Lung (tissue), 16 donors: Measurements from ENCODE around the gene SLC22A5. TPM values are rescaled to one million over a fixed set of nuclear protein-coding genes. Genes with fewer than 3 reads are reported as not detected.
A peak's percentile ranks its signal among the peaks of the same experiment; 100 is the strongest.

Experiments used
- ATAC-seq: fragments of 200-7000 bp; cut with Tn5 transposase; one replicate; pipeline ENCODE4 v1.9.1; 2020; ENCODE audit warnings: moderate number of reproducible peaks; ENCODE audit not compliant: insufficient read depth, low FRiP score
- DNase-seq, 3 donors: peaks; one replicate each; pipeline ENCODE4 v3.0.0-alpha.2; 2013 to 2017
- H3K27ac ChIP-seq, 2 donors: one replicate each; pipeline ENCODE4 v1.5.1; 2013; ENCODE audit warnings: mild to moderate bottlenecking in 2 of 2, moderate library complexity in 2 of 2, control low read depth in 1 of 2, inconsistent platforms in 1 of 2, low read depth in 1 of 2, low read length in 1 of 2
- H3K27me3 ChIP-seq, 3 donors: one replicate each; pipeline ENCODE4 v1.5.1; 2013; ENCODE audit warnings: low read length in 2 of 3; ENCODE audit not compliant: control insufficient read depth in 3 of 3, insufficient read depth in 3 of 3
- H3K36me3 ChIP-seq, 4 donors: one replicate each; pipeline ENCODE4 v1.5.1; 2013; ENCODE audit warnings: low read length in 4 of 4, mild to moderate bottlenecking in 1 of 4, moderate library complexity in 1 of 4; ENCODE audit not compliant: control insufficient read depth in 4 of 4, insufficient read depth in 4 of 4
- H3K4me1 ChIP-seq, 5 donors: one replicate each; pipeline ENCODE4 v1.5.1; 2013; ENCODE audit warnings: low read length in 5 of 5, mild to moderate bottlenecking in 2 of 5, moderate library complexity in 1 of 5; ENCODE audit not compliant: control insufficient read depth in 5 of 5, insufficient read depth in 5 of 5
- H3K4me3 ChIP-seq: one replicate; pipeline ENCODE4 v1.5.1; 2013; ENCODE audit warnings: mild to moderate bottlenecking, control low read depth, moderate library complexity
- H3K9ac ChIP-seq, 2 donors: one replicate each; pipeline ENCODE4 v1.5.1; 2013; ENCODE audit warnings: low read length in 2 of 2, control low read depth in 1 of 2; ENCODE audit not compliant: insufficient read depth in 1 of 2
- H3K9me3 ChIP-seq, 4 donors: one replicate each; pipeline ENCODE4 v1.5.1; 2013; ENCODE audit warnings: low read length in 3 of 4, mild to moderate bottlenecking in 1 of 4, moderate library complexity in 1 of 4; ENCODE audit not compliant: control insufficient read depth in 4 of 4, insufficient read depth in 3 of 4
- CTCF ChIP-seq: IDR thresholded peaks from 2 replicates; pipeline ENCODE4 v1.5.1; 2012; ENCODE audit warnings: mild to moderate bottlenecking; ENCODE audit errors: control extremely low read depth, extremely low read depth
- WGBS, 2 donors: extraction: QIAGEN DNeasy Blood & Tissue Kit; methylation state at CpG; one replicate each; pipeline ENCODE4 v1.1.7; 2013; 5-methylcytosine and 5-hydroxymethylcytosine counted together
- long read RNA-seq, 5 donors: transcript quantifications; one replicate each; lab custom pipeline, GENCODE V29; 2026
- polyA plus RNA-seq, 2 donors: library from polyadenylated mRNA; stranded (reverse); fragments of 200-250 nt; gene quantifications; one replicate each; pipeline ENCODE4 v1.2.1, GENCODE V29; 2013
- total RNA-seq, 2 donors: library from RNA; depleted of rRNA in 1 of 2; stranded (reverse); fragments of >200 nt in 1 of 2; gene quantifications; one replicate each; pipeline ENCODE4 v1.2.1, GENCODE V29; 2014 to 2021
- donor health status: control.
- donor health status: control.
- donor health status: Bipolar disorder and iron deficiency.
- donor health status: healthy.
- donor health status: DM: yes; HTN: yes; CAD: no.

Gene SLC22A5
- total RNA-seq = 10 to 100 TPM in 1 of 2 donors, 1 to 10 TPM in 1; 8.5 to 12.7 TPM
- 1 to 10 TPM; 4.6 to 7.2 TPM for polyA plus RNA-seq
- long read RNA-seq, donor 1, partial matches to known transcripts = 9 of 11 reads
- long read RNA-seq, donor 1, other reads (novel, unspliced or antisense) = 0 of 11 reads
- long read RNA-seq, donor 2, partial matches to known transcripts = 0 of 1 reads
- long read RNA-seq, donor 2, other reads (novel, unspliced or antisense) = 0 of 1 reads
- long read RNA-seq, donor 3 = 0 reads
- long read RNA-seq, donor 4, partial matches to known transcripts = 8 of 8 reads
- long read RNA-seq, donor 4, other reads (novel, unspliced or antisense) = 0 of 8 reads
- long read RNA-seq, donor 5, transcript SLC22A5-201 (10 exons, 3,237 nt) = major isoform, 7 of 15 reads
- long read RNA-seq, donor 5, partial matches to known transcripts = 5 of 15 reads
- long read RNA-seq, donor 5, other reads (novel, unspliced or antisense) = 0 of 15 reads

GRCh38 chr5:132369474-132370180, at the start of gene SLC22A5:
SLC22A5 (plus strand) TSS chr5:132369710; CDS start chr5:132369973, 263 bp downstream.
- Histone ChIP-seq H3K9ac (peak within 1 kb of the TSS; percentile 56 to 61), H3K9me3 (no peaks in the 10 kb centered on the region), H3K4me1 (peaks cover 3 to 19% (median 11%) of the 10 kb centered on the region in 5 donors), H3K4me3 (peak within 1 kb of the TSS; percentile 82), H3K36me3 (peaks cover 0 to 2% (median 0%) of the 10 kb centered on the region in 4 donors), H3K27me3 (no peaks in the 10 kb centered on the region), H3K27ac (peak within 1 kb of the TSS; percentile 95)
- DNase-seq (peak; percentile 65 to 71 (median 67)), ATAC-seq (peak; percentile 90)
- 1% methylated on average over 65 to 83 of the region's 83 CpGs for WGBS, 2 donors
- TF ChIP-seq CTCF = no peak

- 93 to 96% methylated on average over 1 of the region's 1 CpG for WGBS, 2 donors
- H3K27me3 ChIP-seq = no peaks in the 10 kb centered on the region
- H3K9ac ChIP-seq = no peak overlapping the region
- DNase-seq (no peak), ATAC-seq (no peak)
- no peak overlapping the region for H3K27ac ChIP-seq
- peaks cover 0 to 6% (median 3%) of the 10 kb centered on the region in 4 donors for H3K36me3 ChIP-seq
- peaks cover 2 to 8% (median 6%) of the 10 kb centered on the region in 5 donors for H3K4me1 ChIP-seq
- TF ChIP-seq CTCF = no peak
- peaks cover 0 to 3% (median 0%) of the 10 kb centered on the region in 4 donors for H3K9me3 ChIP-seq
- no peak overlapping the region for H3K4me3 ChIP-seq
Observed at GRCh38 chr5:132319975-132320374, 49.5 kb upstream of the SLC22A5 start.

GRCh38 chr5:132321109-132321721, 48.3 kb upstream of the SLC22A5 start:
- no peak for TF ChIP-seq CTCF
- WGBS, 2 donors = 99 to 100% methylated on average over 3 of the region's 3 CpGs

More at GRCh38 chr5:132321109-132321721, 48.3 kb upstream of the SLC22A5 start:
- peaks cover 2 to 8% (median 6%) of the 10 kb centered on the region in 5 donors for H3K4me1 ChIP-seq
- H3K27ac ChIP-seq = no peak overlapping the region
- peaks cover 0 to 3% (median 0%) of the 10 kb centered on the region in 4 donors for H3K9me3 ChIP-seq
- H3K36me3 ChIP-seq = peaks cover 0 to 6% (median 3%) of the 10 kb centered on the region in 4 donors
- no peaks in the 10 kb centered on the region for H3K27me3 ChIP-seq
- H3K9ac ChIP-seq = no peak overlapping the region
- no peak overlapping the region for H3K4me3 ChIP-seq
- no peak for DNase-seq
- ATAC-seq = no peak
